ENCODE measurements around the gene A2ML1.
A peak's percentile ranks its signal among the peaks of the same experiment; 100 is the strongest.
"Not testable (repeated sequence)": the region's sequence is repeated elsewhere in the genome, so short reads cannot be mapped to it uniquely, and the experiment has no call there.

The A2ML1 gene

GRCh38 chr12:8846305-8846704, 23.9 kb downstream of the A2ML1 start:
- no peak overlapping the region for H3K4me3 ChIP-seq (ENCODE audit: low read depth, low read length)
- TF ChIP-seq, protein P1, sequence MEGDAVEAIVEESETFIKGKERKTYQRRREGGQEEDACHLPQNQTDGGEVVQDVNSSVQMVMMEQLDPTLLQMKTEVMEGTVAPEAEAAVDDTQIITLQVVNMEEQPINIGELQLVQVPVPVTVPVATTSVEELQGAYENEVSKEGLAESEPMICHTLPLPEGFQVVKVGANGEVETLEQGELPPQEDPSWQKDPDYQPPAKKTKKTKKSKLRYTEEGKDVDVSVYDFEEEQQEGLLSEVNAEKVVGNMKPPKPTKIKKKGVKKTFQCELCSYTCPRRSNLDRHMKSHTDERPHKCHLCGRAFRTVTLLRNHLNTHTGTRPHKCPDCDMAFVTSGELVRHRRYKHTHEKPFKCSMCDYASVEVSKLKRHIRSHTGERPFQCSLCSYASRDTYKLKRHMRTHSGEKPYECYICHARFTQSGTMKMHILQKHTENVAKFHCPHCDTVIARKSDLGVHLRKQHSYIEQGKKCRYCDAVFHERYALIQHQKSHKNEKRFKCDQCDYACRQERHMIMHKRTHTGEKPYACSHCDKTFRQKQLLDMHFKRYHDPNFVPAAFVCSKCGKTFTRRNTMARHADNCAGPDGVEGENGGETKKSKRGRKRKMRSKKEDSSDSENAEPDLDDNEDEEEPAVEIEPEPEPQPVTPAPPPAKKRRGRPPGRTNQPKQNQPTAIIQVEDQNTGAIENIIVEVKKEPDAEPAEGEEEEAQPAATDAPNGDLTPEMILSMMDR (IDR thresholded peaks at IDR 0.05; ENCODE audit: low read depth, low read length, missing control alignments): no peak
- DNase-seq (ENCODE audit: low read depth): no peak

- TF ChIP-seq, protein P1 (IDR thresholded peaks at IDR 0.05; ENCODE audit: low read depth, low read length, missing control alignments): no peak
- H3K4me3 ChIP-seq (ENCODE audit: low read depth, low read length): no peak overlapping the region
- DNase-seq (ENCODE audit: low read depth): no peak
Measured at GRCh38 chr12:8847435-8847834, 25.0 kb downstream of the A2ML1 start.

GRCh38 chr12:8849876-8850275, 27.5 kb downstream of the A2ML1 start:
- no peak for DNase-seq (ENCODE audit: low read depth)
- TF ChIP-seq, protein P1 (IDR thresholded peaks at IDR 0.05; ENCODE audit: low read depth, low read length, missing control alignments): no peak
- no peak overlapping the region for H3K4me3 ChIP-seq (ENCODE audit: low read depth, low read length)

- TF ChIP-seq, protein P1 (IDR thresholded peaks at IDR 0.05; ENCODE audit: low read depth, low read length, missing control alignments): no peak
- H3K4me3 ChIP-seq (ENCODE audit: low read depth, low read length): no peak overlapping the region
- DNase-seq (ENCODE audit: low read depth): no peak
Measured at GRCh38 chr12:8852119-8852518, 29.7 kb downstream of the A2ML1 start.

- H3K4me3 ChIP-seq (ENCODE audit: low read depth, low read length): no peak overlapping the region
- no peak for DNase-seq (ENCODE audit: low read depth)
- TF ChIP-seq, protein P1 (IDR thresholded peaks at IDR 0.05; ENCODE audit: low read depth, low read length, missing control alignments): no peak
Measured at GRCh38 chr12:8855891-8856290, 33.5 kb downstream of the A2ML1 start.

DNA sequence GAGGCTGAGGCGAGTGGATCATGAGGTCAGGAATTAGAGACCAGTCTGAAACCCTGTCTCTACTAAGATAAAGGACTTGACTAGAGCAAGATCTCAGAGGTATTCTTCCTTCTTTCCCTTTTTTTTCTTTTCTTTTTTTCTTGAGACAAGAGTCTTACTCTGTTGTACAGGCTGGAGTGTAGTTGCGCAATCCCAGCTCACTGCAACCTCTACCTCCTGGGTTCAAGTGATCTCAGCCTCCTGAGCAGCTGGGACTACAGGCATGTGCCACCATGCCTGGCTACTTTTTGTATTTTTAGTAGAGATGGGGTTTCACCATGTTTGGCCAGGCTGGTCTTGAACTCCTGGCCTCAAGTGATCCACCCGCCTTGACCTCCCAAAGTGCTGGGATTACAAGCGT, 37.0 kb downstream of the A2ML1 start:
- DNase-seq (ENCODE audit: low read depth); H3K4me3 ChIP-seq (ENCODE audit: low read depth, low read length): not testable (repeated sequence)

DNA sequence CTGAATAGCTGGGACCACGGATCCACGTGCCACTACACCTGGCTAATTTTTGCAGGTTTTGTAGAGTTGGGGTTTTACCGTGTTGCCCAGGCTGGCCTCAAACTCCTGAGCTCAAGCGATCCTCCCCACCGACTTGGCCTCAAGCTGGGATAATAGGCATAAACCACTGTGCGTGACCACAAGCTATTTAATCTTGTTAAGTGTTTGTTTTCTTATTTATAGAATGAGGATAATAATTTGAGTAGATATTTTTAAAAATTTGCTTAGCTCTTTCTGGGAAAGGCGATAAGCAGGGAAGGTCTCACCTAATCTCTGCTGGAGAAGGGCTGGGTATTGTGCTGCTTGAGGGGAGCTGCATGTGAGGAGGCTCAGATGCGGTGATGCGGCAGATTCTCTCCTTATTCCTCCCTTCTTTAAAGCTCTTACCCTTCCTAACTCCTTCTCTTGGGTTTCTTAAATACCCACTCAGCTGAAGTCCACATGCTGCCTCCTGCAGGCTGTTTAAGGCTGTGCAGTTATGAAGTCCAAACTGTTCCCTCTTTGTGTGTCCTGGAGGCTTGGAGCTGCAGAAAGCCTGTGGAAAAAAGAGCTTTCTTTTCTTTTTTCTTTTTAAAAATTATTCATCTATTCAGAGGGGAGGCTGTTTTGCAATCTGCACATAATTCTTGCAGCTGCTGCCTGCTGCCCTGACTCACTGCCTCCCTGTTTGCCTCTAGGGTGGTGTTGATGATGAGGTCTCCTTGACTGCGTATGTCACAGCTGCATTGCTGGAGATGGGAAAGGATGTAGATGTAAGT, 37.9 kb downstream of the A2ML1 start:
- peak; percentile 12 for DNase-seq (ENCODE audit: low read depth)

More for the DNA sequence above, 37.9 kb downstream of the A2ML1 start:
- H3K4me3 ChIP-seq (ENCODE audit: low read depth, low read length): no peak overlapping the region
- TF ChIP-seq, protein P1 (IDR thresholded peaks at IDR 0.05; ENCODE audit: low read depth, low read length, missing control alignments): peak; percentile 70
